D341Med (cell line): ENCODE results near the gene UGT1A3.

ENCODE experiments used
- DNase-seq: peaks from one replicate; pipeline ENCODE4 v3.0.0; 2012; ENCODE audit warnings: low spot score

UGT1A3 gene

GRCh38 chr2:233796254-233796653 lies 67.4 kb downstream of the UGT1A3 start:
- no peak for DNase-seq

GRCh38 chr2:233798335-233799086 lies 69.7 kb downstream of the UGT1A3 start:
- no peak for DNase-seq

- no peak for DNase-seq
These were observed 70.3 kb downstream of the UGT1A3 start for GRCh38 chr2:233799087-233799665.

- no peak for DNase-seq
These were observed 70.9 kb downstream of the UGT1A3 start for GRCh38 chr2:233799716-233800115.

GRCh38 chr2:233800208-233800607 lies 71.4 kb downstream of the UGT1A3 start:
- DNase-seq: no peak

GRCh38 chr2:233801357-233802131 lies 72.7 kb downstream of the UGT1A3 start:
- no peak for DNase-seq

GRCh38 chr2:233802132-233802815 lies 73.4 kb downstream of the UGT1A3 start:
- no peak for DNase-seq

- DNase-seq: no peak
These were observed 74.6 kb downstream of the UGT1A3 start for GRCh38 chr2:233803292-233803911.

- DNase-seq: no peak
These were observed 75.2 kb downstream of the UGT1A3 start for GRCh38 chr2:233803994-233804393.

- no peak for DNase-seq
These were observed 78.5 kb downstream of the UGT1A3 start for GRCh38 chr2:233807215-233807865.

GRCh38 chr2:233807966-233808935 lies 79.4 kb downstream of the UGT1A3 start:
- no peak for DNase-seq

GRCh38 chr2:233810385-233810784 lies 81.5 kb downstream of the UGT1A3 start:
- no peak for DNase-seq

GRCh38 chr2:233811087-233811486 lies 82.2 kb downstream of the UGT1A3 start:
- DNase-seq: no peak

- DNase-seq: no peak
These were observed 82.9 kb downstream of the UGT1A3 start for GRCh38 chr2:233811732-233812131.

- no peak for DNase-seq
These were observed 84.6 kb downstream of the UGT1A3 start for GRCh38 chr2:233813236-233814055.

GRCh38 chr2:233814056-233814835 lies 85.4 kb downstream of the UGT1A3 start:
- no peak for DNase-seq

- no peak for DNase-seq
These were observed 87.0 kb downstream of the UGT1A3 start for GRCh38 chr2:233815861-233816260.

GRCh38 chr2:233816334-233816733 lies 87.5 kb downstream of the UGT1A3 start:
- DNase-seq: no peak

- DNase-seq: no peak
These were observed 87.9 kb downstream of the UGT1A3 start for GRCh38 chr2:233816771-233817170.
